ENCODE results near the gene MRM2.

The MRM2 gene

DNA sequence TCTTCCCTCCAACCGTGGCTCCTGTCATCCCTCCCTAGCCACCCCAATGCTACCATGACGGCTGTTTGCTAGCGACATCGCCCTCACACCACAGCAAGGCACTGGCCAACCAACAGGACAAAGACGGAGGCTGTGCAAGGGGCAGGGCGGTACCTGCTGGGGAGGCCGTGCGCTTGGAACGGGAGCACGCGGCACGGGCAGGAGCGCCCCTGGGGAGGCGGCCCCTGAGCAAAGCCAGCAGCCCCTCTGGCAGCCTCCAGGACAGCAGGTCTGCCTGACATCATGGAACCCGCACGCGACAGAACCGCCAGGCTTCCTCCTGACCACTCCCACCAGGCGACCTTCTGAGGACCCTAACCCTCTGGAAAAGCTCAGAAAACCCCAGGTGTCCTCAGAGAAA is 22.0 kb downstream of the MRM2 start:
- no peak for DNase-seq

DNA sequence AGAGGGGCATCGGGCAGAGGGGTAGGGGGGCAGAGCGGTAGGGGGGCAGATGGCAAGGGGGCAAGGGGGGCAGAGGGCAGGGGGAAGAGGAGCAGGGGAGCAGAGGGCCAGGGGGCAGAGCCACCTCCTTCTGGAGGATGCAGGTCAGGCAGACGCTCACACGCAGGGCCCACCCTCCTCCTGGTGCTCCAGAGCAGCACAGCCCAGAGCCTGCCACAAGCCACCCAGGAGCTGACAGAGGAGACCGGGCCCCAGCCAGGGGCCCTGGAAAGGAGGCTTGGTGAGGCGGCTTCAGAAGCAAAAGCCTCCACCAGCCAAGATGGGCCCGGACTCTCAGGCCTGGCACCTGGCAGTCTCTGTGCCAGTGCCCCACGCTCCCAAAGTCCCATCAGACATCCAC is 22.4 kb downstream of the MRM2 start:
- no peak for DNase-seq

DNA sequence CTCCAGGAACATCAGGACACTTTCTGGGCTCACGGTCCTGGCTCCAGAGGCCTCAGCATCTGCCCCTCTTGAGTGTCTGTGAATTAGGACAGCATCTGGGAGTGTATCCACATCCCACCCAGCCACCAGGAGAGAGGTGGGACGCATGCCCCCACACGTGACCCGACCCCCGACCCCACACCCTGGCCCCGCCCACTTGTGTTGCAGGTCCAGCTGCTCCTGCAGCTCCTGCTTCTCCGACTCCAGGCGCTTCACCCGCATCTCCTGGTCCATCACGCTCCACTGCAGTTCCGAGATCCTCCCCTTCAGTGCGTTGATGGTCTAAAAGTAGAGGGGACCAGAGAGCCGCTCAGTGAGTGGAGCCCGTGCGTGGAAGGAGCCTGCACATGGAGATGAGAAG is 22.9 kb downstream of the MRM2 start:
- no peak for DNase-seq

DNA sequence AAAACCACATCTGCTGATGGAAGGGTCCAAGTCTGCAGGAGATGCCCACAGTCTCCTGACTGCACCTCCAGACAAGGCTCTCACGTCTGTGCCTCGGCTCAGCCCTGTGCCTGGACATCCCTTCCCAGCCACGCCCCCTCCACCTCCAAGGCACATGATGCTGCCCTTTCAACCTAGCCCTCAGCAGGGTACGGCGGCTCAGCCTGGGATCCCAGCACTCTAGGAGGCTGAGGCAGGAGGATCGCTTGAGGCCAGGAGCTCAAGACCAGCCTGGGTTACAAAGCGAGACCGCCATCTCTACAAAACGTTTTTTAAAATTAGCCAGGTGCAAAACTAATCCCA is 23.6 kb downstream of the MRM2 start:
- DNase-seq, result no peak

DNA sequence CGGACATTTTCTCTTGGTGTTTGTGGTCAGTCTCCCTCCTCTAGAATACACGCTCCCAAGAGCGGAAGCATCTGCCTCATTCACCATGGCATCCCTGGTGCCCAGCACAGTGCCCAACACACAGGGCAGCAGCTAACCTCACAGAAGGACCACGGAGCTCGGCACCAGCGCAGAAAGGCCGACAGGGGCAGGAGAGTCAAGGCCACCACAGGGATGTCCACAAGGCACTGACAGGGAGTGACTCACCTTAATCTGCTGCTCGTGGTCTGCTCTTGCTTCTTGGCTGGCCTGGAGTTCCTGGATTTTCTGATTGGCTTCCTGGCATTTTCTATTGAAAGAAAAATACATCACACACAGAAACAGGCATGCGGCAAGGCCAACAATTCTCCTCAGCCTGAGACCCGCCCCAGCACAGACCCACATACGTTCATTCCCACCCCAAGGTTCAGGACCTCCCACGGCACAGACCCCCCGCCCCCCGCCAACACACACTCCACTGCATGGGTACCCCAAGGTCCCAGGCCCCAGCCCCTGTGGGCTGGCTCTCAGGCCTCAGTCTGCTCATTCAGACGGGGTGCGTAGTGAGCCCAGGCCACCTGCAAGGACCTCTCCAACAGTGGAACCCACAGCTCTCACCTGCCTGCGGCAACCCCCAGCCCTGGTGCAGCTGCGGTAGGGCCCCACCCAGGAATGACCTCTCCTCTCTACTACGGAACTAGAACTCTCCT is 24.1 kb downstream of the MRM2 start:
- no peak for DNase-seq

DNA sequence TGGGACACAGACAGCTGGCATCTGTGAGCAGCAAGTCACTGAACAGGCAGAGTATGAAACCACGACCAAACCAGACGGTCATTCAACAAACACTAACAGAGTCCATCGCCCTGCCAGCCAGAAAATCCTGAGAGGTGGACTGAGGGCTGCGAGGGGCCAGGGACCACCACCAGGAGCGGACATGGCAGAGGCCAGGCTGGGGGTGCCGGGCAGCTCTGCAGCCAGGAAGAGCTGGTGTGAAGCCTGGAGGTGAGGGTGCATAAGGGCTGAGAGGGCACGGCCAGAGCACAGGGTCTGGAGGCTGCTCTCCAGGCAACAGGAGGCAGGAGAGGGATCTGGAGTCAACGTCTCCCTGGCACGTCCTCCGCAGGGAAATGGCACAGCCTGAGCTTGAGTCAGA is 24.8 kb downstream of the MRM2 start:
- no peak for DNase-seq

DNA sequence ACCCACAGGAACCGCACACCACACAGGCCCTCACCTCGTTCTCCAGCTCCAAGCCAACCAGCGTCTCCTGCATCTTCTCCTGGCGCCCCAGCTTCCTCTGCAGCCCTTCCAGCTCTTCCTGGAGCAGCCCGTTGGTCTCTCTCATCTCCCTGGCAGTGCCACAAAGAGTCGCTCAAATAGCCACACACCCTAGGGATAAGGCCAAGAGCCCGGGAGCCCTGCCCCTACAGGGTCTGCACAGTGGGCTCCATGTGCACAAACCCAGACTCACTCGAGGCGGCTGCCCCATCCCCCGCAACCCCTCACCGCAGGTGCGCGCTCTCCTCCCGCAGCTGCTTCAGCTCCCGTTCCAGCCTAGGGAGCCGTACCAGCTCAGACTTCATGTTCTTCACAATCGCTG is 26.2 kb downstream of the MRM2 start:
- no peak for DNase-seq

DNA sequence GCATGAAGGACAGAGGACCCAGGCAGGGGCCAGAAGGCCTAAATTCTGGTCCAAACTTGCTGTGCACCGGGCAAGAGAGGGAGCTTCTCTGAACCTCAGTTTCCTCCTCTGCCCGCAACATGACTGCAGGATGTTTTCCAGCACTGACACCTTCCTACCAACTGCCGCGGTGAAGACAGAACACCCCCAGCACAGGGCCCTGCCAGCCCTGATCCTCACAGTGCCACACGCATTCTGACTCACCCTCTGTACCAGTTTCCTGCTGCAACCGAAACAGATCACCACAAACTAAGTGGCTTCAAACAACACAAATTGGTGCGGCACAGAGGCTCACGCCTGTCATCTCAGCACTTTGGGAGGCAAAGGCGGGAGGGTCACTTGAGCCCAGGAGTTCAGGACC is 27.4 kb downstream of the MRM2 start:
- DNase-seq, result no peak

DNA sequence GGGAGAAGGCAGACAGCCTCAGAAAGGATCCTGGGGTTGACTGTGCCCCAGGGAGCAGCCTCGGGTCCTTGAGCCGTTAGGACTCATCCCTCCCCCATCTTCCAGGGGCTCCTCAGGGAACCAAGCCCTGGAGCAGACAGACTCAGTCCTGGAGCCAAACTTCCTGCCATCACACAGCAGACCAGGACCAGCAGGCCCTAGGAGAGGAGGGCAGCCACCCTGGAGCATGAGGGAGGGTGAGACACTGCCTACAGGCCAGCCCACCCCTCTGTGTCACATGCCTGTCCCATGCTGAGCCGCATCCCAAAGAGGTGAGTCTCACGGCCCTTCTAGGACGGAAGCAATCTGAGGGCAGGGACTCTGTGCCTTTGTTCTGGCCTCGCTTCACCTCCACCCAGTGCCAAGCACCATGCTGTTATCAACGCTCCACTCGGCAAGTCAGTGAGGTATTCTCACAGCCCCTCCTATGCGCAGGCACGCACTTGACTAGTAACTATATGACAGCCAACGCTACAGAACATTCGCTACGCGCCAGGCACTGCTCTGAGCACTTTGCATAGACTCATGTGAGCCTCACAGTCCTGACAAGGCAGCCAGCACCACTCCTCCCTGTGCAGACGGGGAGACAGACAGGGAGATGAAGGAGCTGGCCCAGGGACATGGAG is 28.3 kb downstream of the MRM2 start:
- no peak for DNase-seq

DNA sequence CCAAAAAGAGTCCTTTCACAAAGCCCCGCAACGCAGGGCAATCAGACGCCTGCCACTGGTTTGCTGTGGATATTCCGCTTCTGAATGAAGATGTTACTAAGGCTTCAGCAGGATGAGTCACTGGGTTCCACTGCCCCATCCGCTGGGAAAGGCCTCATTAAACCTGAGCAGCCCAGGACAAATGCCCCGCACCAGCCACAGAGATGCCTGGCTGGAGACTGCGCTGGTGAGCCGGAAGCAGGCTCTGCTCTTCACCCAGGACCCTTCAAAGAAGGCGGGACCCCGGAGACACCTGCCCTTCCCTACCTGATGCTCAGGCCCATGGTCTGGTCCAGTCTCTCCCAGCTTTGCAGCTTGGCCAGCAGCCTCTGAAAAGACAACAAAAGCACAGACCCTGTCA is 29.1 kb downstream of the MRM2 start:
- no peak for DNase-seq

DNA sequence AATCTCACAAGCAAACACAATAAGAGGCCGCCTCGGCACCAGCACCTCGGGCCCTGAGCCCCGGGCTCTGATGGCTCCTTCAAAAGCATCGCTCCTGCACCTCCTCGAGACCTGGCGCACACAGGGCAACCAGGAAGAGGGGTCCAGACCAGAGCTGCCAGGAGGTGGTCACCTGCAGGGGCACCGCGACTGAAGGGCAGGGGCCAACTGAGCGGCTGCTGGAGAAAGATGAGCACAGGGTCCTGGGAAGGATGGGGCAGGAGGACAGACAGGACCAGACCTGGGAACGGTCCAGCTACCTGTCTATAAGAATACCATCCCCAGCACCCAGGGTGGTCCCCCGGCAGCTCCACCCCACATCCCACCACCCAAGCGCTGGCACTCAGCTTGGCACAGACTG is 30.1 kb downstream of the MRM2 start:
- no peak for DNase-seq

DNA sequence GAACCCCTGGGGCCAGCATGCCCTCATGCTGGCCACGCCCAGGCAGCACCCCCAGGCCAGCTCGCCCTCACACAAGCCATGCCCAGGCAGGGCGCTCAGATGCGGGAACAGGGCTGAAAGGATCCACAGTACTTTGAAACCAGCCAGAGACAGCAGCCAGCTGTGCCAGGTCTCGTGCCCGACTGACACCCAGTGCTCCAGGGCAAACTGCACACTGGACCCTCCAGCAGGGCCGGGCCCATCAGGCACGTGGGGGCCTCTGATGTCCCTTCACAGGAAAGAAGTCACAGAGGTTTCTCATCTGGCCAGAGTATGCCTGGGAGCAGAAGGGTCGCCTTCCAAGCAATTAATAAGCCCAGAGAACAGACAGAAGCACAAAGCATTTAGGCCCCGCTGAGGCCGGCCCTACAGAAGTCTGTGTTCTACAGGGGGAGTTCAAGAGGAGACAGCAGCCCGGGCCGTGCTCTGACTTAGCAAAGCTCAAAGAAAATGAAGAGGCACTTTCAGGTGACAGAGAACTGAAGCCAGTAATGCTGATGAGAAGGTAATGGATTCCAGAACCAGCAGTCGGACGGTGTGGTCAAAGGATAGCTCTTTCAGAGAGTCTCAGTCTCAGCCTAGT is 30.6 kb downstream of the MRM2 start:
- DNase-seq, result no peak

DNA sequence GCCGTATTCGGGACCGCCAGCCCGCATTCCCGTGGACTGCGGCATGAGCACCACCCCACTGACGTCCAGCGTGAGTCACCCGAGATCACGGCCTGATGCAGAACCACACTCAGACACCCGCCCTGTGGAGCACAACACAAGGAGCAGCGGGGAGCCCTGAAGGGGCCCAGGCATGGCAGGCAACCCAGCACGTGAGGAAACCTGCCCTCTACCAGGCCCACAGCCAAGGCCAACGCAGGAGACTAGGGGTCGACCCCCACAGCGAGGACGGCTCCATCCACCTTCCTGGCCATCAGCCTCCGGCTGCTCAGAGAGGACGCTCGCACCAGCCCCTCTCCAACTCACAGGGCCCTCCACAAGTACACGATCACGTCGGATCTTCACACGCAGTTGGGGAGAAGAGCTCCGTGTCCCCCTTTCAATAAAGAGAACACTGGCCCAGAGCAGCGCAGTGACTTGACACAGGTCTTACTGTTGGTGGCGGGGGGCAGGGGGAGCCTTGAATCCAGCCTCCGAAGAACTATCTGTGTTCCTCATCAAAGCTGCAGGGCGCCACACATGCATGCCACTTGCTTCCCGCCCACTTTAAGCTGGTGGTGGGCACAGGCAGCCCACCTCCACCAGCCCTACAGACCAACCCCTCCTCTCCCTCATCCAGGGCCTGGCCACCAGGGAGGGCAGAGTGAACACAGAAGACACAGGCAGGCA is 31.3 kb downstream of the MRM2 start:
- no peak for DNase-seq

DNA sequence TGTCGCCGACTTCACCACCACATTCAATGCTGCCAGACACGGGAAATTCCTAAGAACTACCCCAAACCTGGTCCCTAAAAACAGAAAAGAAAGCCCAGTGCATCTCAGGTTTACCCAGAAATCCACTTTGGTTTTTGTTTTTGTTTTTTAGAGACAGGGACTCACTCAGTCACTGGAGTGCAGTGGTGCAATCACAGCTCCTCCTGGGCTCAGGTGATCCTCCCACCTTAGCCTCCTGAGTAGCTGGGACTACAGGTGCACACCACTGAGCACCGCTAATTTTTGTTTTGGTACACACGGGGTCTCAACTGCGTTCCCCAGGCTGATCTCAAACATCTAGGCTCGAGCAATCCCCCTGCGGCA is 32.1 kb downstream of the MRM2 start:
- no peak for DNase-seq

DNA sequence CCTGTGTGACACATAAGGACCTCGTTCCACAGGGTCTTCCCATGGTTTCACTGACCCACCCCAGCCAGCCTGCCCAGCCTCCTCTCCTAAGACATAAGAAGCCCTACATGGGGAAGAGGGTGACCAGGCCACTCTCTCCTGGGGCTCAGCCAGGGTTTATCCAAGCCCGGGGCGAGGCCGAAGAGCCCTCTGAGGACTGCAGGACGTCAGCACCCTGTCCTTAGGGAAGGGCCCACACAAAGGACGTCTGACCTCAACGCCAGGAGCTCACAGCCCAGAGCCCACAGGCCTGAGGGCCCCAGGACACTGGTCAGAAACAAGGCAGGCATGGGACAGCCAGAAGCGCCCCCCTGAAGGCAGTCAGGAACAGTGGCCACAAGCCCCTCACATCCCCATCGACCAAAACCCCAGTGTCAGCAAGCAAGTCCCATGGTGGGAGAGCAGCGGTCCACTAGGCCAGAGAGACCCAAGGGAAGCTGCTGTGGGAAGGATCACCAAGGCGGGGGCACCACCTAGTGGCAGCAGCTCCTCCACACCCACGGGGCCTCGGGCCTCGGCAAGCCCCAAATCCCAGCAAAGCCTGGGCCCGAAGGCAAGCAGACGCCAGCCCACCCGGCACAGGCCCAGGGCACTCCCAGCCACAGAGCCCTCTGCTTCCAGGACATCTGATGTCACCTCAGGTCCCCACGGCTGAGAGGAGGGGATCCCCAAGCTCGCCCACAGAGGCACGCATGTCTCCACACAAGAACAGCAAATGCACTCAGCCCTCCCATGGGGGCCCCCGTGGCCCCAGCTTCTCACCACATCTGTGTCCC is 32.7 kb downstream of the MRM2 start:
- DNase-seq, result peak in 1 of 2 experiments; percentile 58

DNA sequence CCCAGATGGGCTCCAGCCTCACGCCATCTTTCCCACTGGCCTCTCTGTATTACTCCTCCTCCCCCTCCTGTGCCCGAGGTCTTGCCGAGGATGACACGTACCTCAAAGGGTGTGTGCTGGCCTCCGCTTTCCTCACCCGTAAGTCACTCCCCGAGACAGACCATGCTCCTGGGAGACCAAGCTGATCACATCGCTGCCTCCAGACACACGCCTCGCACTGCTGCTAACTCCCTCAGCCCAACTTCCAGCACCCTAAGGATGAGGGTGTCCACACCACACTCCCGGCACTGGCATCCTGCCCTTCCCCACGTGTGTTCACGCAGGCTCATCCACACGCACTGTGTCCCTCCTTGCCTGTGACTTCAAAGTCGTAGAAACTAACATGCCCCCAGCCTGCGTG is 33.3 kb downstream of the MRM2 start:
- DNase-seq, result no peak

DNA sequence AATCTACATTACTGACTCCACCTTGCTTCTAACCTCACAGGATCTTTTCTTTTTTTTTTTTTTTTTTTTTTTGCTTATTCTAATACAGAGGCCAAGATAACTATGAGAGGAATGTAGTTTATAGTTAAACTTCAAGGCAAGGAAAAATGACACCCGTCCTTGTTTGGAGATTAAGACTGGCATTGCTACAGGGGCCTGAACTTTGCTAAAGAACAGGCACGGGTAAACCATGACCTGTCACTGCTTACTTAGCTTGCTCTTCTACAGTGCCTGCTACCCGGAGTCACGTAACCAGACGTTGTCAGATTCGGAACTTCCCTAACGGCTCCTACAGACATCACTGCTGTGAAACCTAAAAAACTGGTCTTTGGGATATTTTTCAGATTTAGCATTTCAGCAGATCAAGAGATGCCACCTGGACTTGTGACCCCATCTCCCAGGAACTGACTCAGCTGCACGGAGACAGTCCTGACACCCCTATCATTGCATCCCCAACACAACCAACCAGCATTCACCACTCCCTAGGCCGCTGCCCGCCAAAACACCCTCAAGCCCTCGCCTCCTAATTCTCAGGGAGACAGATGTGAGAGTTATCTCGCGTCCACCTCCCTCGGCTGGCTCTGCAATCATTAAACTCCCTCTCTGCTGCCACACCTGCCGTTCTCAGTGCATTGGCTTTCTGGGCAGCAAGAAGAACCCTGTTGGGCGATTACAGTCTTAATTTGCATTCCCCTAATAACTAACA is 36.8 kb downstream of the MRM2 start:
- no peak for DNase-seq

DNA sequence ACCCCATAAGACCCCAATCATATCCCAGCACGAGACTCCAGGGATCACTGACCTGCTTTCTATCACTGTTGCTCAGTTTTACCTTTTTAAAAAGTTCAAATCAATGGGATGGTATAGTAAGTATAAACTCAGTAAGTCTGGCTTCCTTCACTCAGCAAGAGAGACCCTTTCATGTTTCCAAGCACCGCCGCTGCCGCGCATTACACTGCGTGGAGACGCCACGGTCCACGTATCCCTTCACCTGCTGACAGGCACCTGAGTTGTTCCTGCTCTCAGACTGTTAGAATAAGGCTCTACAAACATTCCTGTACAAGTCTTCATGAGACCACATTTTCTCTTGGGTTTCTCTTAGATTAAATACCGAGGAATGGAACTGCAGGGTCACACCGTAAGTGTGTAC is 37.6 kb downstream of the MRM2 start:
- DNase-seq, result no peak

DNA sequence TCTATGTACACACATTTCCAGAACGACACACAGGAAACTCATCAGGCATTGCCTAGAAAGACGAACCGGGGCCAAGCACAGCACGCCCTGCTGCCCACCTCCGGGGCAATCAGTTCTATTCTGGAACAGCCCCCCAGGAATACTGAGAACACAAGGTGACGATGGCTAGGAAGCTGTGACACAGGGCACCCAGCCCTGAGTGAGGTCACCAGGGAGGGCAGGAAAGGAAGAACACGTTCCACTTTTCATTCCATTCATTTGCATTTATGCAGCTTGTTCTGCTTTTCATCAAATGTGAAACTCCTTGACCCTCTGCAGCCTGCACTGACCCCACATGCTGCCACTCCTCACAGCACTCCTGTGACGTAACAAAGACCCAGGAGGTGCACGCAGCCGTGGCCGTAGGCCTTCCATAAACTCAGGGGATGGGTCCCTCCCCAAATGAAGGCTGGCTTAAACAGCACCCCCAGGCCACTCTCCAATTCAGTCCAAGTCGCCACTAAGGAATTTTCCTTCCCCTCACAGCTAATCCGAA is 38.2 kb downstream of the MRM2 start:
- DNase-seq, result no peak

DNA sequence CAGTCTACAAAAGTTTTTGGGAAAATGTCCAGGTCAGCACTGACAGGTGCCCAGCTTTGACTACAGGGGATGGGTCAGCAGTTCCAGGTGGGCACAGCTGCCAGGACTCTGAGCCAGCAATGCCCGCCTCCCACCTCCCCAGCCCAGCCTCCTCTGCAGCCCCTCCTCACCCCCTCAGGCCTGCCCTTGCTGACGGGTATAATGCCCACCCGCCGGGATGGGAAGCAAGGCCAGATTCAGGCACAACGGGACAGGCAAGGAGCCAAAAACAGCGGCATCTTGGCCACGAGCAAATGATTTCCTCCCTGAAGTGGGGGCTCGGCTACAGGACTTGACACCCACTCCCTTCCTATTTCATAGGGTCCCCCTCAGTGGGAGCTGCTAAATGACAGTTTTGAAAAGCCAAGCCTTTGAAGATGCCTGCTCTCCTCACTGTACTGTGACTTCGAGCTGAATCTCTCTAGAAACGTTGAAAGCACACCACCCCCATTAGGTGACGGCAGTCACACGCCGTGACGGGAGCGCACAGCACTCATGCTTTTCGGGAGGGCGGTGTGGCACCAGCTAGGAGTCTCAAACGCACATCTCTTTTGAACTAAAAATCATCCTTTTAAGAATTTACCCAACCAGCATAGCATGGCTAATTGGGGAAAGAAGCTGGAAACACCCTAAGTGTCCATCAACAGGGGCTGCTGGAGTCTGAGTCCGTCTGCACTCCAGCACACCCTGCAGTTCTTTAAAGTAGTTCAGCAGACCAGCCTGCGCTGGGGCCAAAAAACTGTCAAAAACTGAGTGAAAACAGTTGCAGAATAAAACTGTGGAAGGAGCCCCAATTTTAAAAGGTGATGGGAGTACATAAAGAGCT is 38.9 kb downstream of the MRM2 start:
- DNase-seq, result no peak

DNA sequence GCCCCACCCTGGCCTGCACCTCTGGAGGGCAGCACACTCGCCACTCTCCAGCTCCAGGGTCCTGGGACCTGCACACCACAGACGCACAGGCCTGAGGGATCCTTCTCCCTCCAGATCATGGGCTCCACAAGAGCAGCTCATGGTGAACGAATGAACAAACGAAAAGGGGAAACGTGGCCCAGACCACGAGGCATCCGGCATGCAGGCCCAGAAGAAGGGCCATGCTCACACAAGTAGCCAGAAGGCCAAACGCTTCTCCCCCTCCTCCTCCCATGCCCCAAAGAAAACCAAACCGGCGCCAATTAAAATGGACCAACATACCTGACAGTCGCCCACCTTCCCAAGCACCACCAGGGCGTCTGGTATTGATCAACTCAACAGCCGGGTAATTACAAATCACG is 39.6 kb downstream of the MRM2 start:
- DNase-seq, result no peak

All from NCI-H446 (cell line).